Measurements from ENCODE around the gene SNTB2. TPM values are rescaled to one million over a fixed set of nuclear protein-coding genes. Genes with fewer than 3 reads are reported as not detected.

The SNTB2 gene
- total and polyA plus RNA-seq, 2 of the 8 experiments (the other 6 are each of a cell fraction or from before 2014, with no cell fraction given), result 6.0 to 16.1 TPM

- H3K23ac ChIP-seq (ENCODE audit: insufficient read length), result no peak overlapping the region
- no peaks in the 10 kb centered on the region for H3K4me1 ChIP-seq (replicated peaks in 1 of 4; ENCODE audit: control insufficient read depth in 3 of 4, insufficient read depth in 4 of 4, low read length in 3 of 4)
- H2BK15ac ChIP-seq (ENCODE audit: low read length), result no peak overlapping the region
- no peak overlapping the region for H2BK120ac ChIP-seq (replicated peaks; ENCODE audit: low read depth, low read length)
- no peak overlapping the region for H2BK12ac ChIP-seq (ENCODE audit: low read depth, low read length)
- 89% methylated on average over 6 of the region's 6 CpGs; no CpG with 5 or more reads in 1 of the 2 experiments for WGBS, 2 experiments (ENCODE audit: extremely low coverage in 1 of 2, insufficient coverage in 1 of 2, insufficient read length in 1 of 2, insufficient replicate concordance in 2 of 2, low coverage in 1 of 2, low lambda C conversion rate in 2 of 2, missing lambda C conversion rate in 1 of 2)
- no peaks in the 10 kb centered on the region for H3K9me3 ChIP-seq (ENCODE audit: insufficient read depth in 2 of 2, low read depth in 1 of 2, low read length in 1 of 2)
- DNase-seq (ENCODE audit: low read depth in 1 of 2, low spot score in 2 of 2) (no peak), FAIRE-seq (no peak)
- H3K9ac ChIP-seq (replicated peaks in 1 of 4; ENCODE audit: extremely low read depth in 1 of 4, low read depth in 3 of 4, low read length in 3 of 4), result no peak overlapping the region
- TF ChIP-seq TAF1 (IDR thresholded peaks at IDR 0.05; ENCODE audit: low read depth, low read length), result no peak
- TF ChIP-seq POLR2AphosphoS5 (IDR thresholded peaks at IDR 0.05; ENCODE audit: low read depth, low read length), result no peak
- no peak for TF ChIP-seq CBX5 (IDR thresholded peaks at IDR 0.05; ENCODE audit: low read depth, low read length)
- TF ChIP-seq JUN (IDR thresholded peaks at IDR 0.05; ENCODE audit: low read depth, low read length), result no peak
- no peak overlapping the region for H3K14ac ChIP-seq (ENCODE audit: insufficient read length)
- no peaks in the 10 kb centered on the region for H4K20me1 ChIP-seq (replicated peaks in 1 of 2; ENCODE audit: control insufficient read depth in 1 of 2, insufficient read depth in 2 of 2, low read length in 2 of 2)
- no peak overlapping the region for H4K91ac ChIP-seq (replicated peaks; ENCODE audit: insufficient read length, low read length)
- H3K4ac ChIP-seq (replicated peaks; ENCODE audit: insufficient read length, low read depth, low read length), result no peak overlapping the region
- no peak overlapping the region for H2AFZ ChIP-seq (ENCODE audit: low read length)
- no peak overlapping the region for H3K56ac ChIP-seq (replicated peaks; ENCODE audit: insufficient read length, low read depth, low read length)
- no peak overlapping the region for H2BK20ac ChIP-seq (ENCODE audit: low read length)
- ChIA-PET POLR2A (ENCODE audit: partially characterized antibody) (interaction anchor here (1.3 to 29.8 kb wide), 4 partner anchors 10 to 30 kb away, joined by 3 to 497 read pairs (median 10); partner anchors contain the start of genes COG8, NIP7, PDF and VPS4A), CTCF (ENCODE audit: partially characterized antibody) (interaction anchor here (0.6 kb wide), 2 partner anchors 228 to 432 kb away, joined by 3 read pairs; no protein-coding TSS in a partner anchor)
- no peak overlapping the region for H2BK5ac ChIP-seq (ENCODE audit: low read depth, low read length)
- no peaks in the 10 kb centered on the region for H3K27me3 ChIP-seq (replicated peaks in 1 of 4; ENCODE audit: control insufficient read depth in 3 of 4, extremely low read depth in 1 of 4, insufficient read depth in 3 of 4, low read length in 3 of 4)
- H3K79me1 ChIP-seq (ENCODE audit: low read depth, low read length), result no peaks in the 10 kb centered on the region
- no peaks in the 10 kb centered on the region for H3K23me2 ChIP-seq (ENCODE audit: low read depth, low read length)
- no peaks in the 10 kb centered on the region; a peak in 1 of 8 replicates for H3K36me3 ChIP-seq (ENCODE audit: control insufficient read depth in 2 of 4, insufficient read depth in 4 of 4, low read length in 3 of 4)
- no peak overlapping the region for H3K18ac ChIP-seq (ENCODE audit: extremely low read depth, low read length)
- no peak overlapping the region for H3K27ac ChIP-seq (ENCODE audit: low read depth, low read length)
- no peaks in the 10 kb centered on the region for H3K79me2 ChIP-seq (ENCODE audit: control insufficient read depth in 1 of 2, insufficient read depth in 2 of 2, low read length in 2 of 2)
- H3K4me2 ChIP-seq (ENCODE audit: insufficient read depth in 1 of 2, low read depth in 2 of 2, low read length in 2 of 2), result no peak overlapping the region
- H4K8ac ChIP-seq (ENCODE audit: extremely low read depth, insufficient read depth, low read length), result no peak overlapping the region
- no peak overlapping the region for H4K5ac ChIP-seq (ENCODE audit: insufficient read length, low read depth, low read length)
- H3K4me3 ChIP-seq (ENCODE audit: extremely low read depth in 1 of 4, insufficient read depth in 2 of 4, low read depth in 3 of 4, low read length in 4 of 4), result no peak overlapping the region
- no peak overlapping the region for H2AK5ac ChIP-seq (ENCODE audit: low read depth, low read length)
Observed at GRCh38 chr16:69350536-69351133, 163.7 kb downstream of the SNTB2 start.
